H4 (cell line): ENCODE measurements around the gene CYFIP1. TPM values are rescaled to one million over a fixed set of nuclear protein-coding genes. Genes with fewer than 3 reads are reported as not detected.

ENCODE experiments used
- DNase-seq: peaks from one replicate; pipeline ENCODE4 v3.0.0-alpha.2; 2015; ENCODE audit warnings: low spot score
- total RNA-seq: library from RNA; depleted of rRNA; stranded (reverse); fragments of >200 nt; shearing (Covaris generic); gene quantifications from 2 replicates; pipeline ENCODE4 v1.2.3, GENCODE V29; 2014

CYFIP1 gene
- total RNA-seq, 1 experiment from 2014 or later = 39.3 TPM

DNA sequence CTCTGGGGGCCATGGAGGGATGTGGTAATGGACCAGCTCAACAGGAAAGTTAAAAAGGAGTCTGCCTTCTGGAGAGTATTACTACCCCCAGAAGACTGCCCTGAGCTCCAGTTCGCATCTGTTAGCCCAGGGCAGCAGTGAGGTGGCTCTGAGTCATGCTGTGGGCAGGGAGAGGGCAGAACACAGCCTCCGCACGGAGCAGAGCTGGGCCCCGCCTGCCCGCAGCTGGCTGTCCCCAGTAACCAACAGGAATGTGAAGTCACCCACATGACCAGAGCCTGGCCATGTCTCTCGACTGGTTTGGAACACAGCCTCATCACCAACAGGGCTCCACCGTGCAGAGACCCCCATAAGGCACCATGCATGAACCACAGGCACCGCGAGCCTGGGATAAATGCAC, 62.1 kb downstream of the CYFIP1 start:
- peak; percentile 40 for DNase-seq

GRCh38 chr15:22917556-22917955, 62.6 kb downstream of the CYFIP1 start:
- no peak for DNase-seq

DNA sequence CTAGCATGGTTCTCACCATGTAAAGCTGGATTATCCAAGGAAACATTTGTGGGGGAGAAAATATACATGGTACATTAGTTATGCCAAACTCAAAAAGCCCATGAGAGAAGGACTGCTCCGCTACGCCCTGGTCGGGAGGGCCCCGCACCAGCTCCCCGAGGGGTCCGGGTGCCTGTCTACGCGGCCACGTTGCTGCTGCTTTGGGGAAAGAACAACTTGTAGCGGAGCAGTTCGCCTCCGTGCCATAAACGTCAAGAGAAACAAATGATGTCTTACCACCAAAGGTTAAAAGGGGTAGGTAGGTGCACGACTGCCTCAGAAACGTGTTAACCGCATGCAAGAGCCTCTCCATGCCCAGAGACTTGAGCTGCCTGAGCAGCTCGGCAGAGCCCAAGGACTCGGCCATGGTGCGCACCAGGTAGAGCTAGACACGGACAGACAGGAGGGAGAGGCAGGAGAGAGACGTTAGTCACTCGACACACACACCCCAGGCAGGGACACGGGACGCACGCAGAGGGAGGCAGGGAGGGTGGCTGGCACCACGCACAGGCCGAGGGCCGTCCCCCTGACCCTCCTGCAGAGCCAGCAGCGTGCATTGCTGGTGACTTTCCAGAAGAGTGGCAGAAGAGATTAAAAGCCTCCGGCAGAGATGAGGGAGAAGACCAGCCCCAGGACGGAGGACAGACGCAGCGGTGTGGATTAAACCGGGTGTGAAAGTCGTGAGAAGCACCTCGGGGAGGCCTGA, 63.4 kb downstream of the CYFIP1 start:
- DNase-seq = no peak

GRCh38 chr15:22915866-22916515, 64.2 kb downstream of the CYFIP1 start:
- no peak for DNase-seq

DNA sequence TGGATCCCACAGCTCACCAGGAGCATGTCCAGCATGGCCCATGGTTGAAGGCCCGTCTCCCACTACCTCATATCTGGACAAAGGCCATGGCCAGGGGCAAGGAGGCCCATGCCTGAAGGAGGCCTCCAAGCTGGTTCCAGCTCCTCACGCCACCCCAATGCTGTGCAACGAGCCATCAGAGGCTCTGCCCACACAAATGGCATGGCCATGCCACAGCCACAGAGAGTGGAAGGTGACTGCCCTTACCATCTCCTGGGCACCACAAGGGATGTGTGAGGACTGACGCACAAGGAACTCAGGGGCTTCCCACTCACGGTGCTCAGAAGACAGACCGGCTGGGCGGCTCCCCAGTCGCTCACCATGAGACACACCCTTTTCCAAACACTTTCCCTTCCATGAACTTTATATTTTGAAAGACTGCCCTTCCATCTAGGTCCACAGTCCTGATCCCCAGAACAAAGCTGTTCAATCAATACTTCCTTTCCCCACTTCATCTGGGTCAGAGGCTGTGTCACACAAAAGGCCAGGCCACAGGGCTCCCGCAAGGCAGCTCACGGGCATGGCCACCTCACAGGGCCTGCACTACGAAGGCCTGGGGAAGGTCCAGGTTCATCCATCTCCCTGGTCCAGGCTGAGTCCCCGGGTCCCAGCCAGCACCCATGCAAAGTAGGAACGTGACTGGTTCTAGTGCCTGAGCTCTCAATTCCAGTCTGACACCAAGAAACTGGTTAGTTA, 66.4 kb downstream of the CYFIP1 start:
- no peak for DNase-seq

DNA sequence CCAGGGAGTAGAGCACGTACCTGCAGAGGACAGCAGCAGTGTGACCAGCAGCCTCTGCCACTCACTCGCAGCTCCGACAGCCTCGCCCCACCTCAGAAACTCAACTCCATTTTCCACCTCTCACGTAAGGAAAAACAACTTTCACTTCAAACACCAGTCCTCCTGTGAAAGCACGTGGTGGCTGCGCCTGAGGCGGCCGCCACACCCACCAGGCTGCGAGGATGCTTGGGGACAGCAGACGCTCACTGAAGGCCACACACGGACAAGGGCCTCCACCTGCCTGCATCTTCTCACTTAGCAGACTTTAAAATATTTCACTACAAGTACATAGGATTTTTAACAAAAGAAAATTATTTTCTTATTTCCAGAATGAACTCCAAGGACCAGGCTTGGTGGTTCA, 67.9 kb downstream of the CYFIP1 start:
- no peak for DNase-seq

DNA sequence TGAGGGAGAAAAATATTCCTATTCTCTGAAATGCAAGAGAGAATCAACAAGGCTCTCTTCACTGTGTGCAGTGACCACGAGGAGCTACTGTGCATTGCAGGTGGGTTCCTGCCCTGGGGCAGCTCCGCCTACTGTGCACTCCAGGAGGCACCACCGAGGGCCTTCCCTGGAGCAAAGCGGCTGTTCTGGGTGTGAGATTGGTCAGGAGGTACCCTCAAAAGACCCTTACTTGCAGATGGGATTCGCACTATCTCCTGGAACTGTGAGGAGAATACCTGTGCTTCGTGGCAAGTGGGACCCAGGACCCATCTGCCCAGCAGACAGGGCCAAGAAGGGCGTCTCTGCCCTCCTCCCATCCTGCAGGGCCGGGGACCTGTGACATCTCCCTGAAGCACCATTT, 68.9 kb downstream of the CYFIP1 start:
- no peak for DNase-seq

- DNase-seq = no peak
Observed at GRCh38 chr15:22908830-22909229, 71.3 kb downstream of the CYFIP1 start.

DNA sequence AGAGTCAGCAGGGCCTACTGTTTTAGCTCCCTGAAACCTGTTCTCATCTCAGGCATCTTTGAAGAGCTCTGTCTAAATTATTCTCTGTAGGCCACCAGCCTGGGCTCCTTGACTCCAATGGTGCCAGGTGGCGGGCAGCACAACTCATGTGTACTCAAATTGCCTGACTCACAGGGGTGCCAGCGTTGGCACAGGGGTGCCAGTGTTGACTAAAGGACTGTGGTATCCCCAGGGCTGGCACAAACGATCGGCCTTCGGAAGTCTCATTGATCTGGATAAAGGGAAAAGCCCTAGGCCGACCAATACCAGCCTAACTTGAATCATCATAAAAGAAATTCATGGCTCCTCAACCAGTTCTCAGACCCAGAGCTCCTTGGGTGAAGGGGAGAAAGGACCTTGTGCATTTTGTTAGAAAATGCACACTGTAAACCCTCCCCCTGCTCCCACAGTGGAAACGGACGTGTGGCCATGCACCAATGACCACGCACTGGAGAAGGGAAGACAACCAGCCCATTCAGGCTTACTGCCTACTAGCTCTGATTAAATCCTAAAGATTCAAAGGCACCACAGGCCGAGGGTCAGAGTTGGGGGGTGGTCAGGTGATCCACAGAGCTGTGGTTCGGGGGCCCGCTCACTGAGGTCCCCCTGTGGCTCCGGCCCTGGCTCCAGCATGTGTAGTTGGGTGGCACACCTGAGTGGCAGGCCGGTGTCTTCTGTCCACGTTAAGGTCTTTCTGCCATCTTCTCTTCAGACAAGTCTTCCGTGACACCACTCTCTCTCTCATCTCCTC, 72.8 kb downstream of the CYFIP1 start:
- DNase-seq = no peak

DNA sequence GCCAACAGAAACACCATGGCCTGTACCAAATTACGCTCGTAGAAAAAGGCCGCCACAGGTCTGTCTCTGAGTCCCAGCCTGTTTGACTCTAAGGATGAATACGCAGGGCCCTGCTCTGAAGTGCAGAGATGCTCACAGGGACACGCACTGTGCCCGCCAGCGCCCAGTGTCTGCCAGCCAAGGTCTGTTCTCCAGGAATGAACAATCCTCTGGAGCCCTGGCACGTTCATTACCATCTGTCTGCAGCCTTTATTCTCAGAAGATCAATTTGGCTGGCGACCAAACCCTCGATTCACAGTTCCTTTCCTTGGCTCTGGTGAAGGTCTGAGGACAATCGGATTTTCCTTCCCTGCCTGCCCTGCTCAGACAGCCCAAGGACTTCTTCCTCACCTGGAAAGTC, 75.4 kb downstream of the CYFIP1 start:
- no peak for DNase-seq

DNA sequence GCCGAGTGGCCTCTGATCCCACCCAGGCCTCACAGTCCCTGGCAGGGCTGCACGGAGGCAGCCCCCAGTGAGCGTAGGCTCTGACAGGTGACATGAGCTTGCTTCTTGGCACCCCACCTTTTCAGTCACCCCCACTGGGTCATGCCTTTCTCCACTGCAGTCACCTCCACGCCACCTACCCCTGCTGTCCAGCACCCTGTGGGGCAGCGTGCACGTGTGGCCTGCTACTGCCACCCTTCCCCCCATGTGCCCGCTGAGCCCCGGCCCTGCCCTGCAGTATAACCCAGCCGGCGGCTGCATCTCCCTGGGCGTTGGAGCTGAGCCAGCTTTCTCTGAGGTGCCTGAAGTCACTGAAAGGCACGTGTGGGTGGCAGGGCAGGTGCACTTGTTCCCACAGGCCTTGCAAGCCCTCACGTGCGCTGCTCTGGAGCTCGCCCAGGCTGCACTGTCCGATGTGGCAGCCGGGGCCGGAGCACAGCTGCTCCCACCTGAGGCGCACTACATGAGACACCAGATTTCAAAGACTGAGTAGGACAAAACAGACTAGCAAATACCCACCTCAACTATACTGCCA, 76.1 kb downstream of the CYFIP1 start:
- DNase-seq = no peak

DNA sequence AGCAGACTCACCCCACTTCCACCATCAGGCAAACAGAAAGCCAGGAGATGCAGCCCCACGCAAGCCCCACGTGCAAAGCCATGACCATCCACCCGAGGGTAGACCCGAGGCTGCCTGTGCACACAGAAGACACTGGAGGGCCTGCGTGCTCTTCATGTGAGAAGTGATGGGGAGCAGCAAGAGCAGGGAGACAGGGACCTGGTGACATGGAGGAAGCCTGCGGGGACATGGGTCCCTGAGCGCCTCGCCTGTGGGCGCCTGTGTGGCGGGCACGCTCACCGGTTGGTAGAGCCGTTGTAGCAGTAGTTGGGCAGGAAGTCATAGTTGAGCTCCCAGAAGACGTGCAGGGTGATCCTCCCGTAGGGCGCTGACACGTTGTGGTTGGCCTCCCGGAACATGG, 76.7 kb downstream of the CYFIP1 start:
- DNase-seq = no peak

- DNase-seq = no peak
Observed at GRCh38 chr15:22902981-22903380, 77.2 kb downstream of the CYFIP1 start.

- DNase-seq = no peak
Observed at GRCh38 chr15:22902578-22902977, 77.6 kb downstream of the CYFIP1 start.

DNA sequence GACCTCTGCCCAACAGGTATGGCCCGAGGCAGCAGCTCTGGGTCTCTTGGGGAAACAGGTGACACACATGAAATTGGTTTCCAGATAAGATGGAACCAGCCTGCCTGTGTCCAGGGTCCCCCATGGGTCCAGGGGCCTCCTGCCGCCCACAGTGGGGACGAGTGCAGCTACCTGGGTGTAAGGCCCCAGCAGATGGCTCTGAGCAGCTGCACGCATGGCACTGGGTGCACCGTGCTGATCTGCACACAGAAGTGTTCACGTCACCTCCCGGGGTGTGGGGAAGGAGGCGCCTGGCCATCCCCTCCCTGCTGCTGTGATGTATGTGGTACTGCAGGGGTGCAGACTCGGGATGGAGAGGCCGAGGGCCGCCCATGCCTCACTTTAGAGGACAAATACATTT, 78.1 kb downstream of the CYFIP1 start:
- DNase-seq = no peak

DNA sequence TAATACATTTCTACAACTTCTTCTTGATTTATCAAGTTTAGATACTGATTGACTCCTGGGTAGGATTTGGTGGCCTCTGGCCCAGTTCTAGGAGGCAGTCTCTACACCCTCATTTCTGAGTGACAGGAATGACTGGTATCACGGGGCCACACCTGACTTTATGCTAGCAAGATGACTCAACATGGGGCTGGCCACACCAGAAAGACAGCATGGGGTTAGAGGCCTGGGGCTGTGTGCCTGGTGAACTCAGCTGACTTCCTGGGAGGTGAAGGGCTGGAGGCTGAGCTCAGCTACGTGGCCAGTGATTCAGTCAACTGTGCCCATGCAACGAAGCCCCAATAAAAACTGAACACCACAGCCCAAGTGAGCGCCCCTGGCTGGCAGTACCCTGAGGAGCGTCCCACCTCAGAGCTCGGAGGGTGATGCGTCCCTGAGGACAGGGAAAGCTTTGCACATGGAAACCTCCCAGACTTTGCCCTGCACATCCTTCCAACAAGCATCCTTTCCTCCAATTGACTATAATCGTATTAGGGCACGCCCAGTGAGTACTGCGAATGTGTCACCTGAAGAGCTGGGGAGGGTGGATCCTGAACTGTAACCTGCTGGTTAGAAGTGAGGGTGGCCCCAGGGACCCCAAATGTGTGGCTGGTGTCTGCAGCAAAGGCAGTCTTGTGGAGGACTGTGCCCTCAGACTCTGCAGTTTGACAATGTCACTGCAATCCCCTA, 84.5 kb downstream of the CYFIP1 start:
- peak; percentile 57 for DNase-seq

GRCh38 chr15:22893881-22894280, 86.3 kb downstream of the CYFIP1 start:
- no peak for DNase-seq

DNA sequence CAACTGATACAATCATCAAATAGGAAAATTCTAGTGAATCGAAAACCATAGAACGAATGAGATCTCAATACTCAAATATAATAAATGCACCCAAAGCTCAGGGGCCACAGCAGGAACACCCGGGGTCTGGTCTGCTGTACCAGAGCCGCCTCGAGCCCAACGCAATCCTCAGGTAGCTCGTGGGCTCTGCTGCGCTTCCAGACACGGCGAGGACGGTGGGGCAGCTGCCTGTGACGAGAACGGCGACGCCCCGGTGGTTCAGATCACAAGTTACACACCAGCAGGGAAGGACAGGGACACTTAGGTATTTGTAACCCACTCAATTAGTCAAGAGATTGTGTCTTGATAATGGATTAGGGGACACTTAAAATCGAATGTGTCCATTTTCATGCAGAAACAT, 87.1 kb downstream of the CYFIP1 start:
- DNase-seq = no peak

DNA sequence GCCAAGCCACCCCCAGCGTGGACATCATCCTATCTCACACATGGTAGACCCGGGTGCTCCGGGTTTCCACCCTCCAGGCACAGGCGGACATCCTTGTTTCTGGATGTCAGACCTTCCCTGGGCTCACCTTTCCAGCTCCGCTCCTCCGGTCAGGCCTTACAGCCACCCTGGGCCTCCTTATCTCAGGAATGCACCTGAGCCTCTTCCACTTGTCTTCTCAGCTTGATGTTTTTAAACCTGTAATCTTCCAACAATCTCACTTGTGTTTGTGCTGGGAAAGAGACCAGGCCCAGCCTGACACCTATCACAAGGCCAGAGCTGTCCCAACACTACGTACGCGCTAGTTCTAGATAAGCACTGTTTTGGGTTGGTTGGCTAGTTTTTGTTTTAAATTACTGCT, 87.8 kb downstream of the CYFIP1 start:
- DNase-seq = no peak

GRCh38 chr15:22891426-22892210, 88.5 kb downstream of the CYFIP1 start:
- DNase-seq = no peak
